Activated T-cell treated with anti-CD3 and anti-CD28 coated beads for 24 hours (primary cell): ENCODE measurements around the gene ACAP3.

Source experiments
- DNase-seq: peaks from one replicate; pipeline ENCODE4 v3.0.0-alpha.2; 2020; ENCODE audit warnings: low read depth

The ACAP3 gene

DNA sequence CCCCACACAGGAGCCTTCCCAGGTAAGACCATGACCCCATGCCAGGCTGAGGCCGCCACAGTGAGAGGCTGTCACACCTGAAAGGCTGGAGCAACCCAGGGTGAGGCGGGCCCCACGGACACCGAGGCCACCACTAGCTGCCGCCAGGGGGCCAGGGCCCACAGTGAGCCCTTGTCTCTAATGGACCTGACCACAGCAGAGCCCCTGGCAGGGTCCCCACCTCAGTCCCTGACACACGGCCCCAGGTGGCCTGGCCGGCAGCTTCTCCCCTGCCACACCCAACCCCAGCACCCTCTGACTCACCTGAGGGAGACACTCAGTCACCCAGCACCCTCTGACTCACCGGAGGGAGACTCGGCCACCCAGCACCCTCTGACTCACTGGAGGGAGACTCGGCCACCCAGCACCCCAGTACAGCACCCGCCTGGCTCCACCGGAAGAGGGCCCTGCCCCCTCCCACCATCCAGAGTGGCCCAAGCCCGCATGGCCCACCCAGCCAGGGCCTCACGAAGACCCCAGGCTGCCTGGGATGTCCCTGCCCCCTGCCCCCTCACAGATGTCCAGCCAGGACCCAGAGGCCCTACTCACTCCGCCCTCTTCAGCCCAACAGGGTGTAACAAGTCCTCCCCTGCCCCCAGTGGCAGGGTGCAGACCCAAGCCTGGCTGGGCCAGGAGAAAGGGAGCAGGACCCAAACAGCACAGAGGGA is 37.1 kb upstream of the ACAP3 start:
- DNase-seq, result peak; percentile 38

DNA sequence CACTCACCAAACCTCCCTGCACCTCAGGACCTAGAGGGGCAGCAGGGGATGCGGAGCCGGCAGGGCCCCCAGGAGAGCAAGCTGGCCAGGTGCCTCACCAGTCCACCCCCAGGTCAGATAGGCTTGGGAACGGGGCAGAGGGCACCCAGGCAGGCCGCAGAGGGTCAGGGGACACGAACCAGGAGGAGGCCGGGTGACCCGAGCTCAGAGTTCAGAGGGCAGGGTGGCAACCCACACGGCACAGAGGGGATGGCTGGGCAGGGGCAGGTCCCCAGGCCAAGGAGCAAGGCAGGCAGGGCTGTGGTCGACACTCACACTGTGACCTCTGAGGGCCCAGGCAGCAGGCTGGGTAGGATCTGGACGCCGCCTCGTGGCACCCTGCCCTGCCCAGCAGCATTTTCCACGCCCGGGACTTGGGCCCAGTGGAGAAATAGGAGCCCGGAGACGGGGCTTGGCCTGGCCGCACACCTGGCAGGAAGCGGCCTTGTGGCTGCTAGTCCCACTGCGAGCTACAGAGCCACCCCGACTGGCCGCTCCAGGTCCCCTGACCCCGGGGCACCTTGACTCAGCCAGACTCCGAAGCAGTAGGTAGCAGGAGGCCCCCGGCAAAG is 36.2 kb upstream of the ACAP3 start:
- no peak for DNase-seq

DNA sequence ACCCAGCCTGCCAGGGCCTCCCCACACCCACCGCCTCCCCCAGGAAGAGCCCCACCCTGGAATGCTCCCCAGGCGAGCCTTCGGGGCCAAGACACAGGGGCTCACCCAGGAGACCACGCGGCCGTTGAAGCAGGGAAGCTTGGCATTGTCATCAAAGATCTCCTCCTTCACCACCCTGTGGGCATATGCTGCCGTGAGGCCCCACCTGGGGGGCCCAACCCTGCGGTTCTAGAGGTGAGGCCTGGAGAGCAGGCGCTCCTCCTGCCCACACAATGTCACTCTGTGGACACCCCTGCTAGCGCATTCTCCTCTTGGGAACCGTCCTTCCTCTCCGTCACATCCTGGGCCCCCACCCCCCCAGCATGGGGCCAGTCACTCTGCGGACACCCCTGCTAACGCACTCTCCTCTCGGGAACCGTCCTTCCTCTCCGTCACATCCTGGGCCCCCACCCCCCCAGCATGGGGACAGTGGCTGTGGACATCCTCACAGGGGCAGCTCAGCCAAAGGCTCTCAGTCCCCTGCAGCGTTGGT is 34.9 kb upstream of the ACAP3 start:
- DNase-seq, result no peak

DNA sequence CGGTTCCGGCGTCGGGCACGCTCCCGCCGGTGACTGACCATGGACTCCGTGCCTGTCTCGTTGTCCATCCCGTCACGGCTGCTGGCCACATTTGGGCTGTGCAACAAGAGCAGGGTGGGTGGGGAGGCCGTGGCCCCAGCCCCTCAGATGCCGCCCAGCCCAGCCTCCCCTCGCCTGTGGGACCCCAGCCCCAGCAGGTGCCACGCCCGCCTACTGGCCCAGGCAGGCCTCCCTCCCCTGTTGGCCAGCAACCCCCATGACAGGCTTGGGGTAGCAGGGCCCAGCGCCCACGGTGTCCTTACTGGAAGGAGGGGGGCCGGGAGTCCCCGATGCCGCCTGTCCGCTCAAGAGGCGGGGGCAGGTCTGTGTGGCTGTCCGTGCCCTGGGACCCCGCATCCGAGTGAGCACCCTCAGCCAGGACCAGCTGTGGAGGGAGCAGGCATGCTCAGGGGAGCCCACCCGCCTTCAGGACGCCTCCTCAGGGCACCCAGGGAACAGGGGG is 34.4 kb upstream of the ACAP3 start:
- no peak for DNase-seq

DNA sequence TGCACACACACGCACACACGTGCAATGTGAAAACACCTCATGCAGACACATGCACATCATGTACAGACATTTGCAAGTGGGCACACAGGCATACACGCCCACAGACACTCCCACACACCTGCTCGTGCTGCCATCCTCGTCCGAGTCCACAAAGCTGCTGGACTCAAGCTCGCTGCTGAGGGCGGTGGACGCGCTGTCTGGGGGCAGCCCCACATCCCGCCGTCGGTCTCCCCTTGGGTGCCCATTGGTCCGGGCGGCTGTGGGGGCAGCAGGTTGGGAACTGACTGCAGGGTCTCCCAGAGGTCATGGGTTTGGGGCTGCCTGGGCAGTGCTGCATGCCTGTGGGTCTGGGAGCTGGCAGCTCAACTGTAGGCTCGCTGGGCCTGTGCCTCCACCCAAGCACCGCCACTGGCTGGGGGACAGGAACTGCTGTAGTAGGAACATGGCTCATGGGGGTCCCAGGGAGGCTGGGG is 33.9 kb upstream of the ACAP3 start:
- DNase-seq, result no peak

DNA sequence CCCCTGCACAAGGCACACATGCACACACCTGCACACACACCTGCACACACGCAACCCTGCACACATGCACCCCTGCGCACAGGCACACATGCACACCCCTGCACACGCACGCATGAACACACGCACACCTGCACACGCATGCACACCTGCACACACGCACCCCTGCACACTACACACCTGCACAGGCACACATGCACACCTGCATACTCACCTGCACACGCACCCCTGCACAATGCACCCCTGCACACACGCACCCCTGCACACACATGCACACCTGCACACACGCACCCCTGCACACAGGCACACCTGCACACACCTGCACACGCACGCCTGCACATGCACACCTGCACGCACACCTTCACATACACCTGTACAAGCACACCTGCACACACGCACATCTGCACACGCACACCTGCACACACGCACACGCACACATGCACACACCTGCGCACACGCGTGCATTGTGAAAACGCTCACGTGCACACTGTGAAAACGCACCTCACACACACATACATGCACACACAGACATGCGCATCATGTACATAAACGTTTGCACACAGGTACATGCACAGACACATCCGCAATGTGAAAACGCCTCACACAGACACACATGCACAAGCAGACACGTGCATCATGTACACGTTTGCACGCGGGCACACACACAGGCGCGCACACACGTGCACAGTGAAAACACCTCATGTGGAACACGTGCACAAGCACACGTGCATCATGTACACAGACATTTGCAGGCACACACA is 33.2 kb upstream of the ACAP3 start:
- DNase-seq, result no peak

DNA sequence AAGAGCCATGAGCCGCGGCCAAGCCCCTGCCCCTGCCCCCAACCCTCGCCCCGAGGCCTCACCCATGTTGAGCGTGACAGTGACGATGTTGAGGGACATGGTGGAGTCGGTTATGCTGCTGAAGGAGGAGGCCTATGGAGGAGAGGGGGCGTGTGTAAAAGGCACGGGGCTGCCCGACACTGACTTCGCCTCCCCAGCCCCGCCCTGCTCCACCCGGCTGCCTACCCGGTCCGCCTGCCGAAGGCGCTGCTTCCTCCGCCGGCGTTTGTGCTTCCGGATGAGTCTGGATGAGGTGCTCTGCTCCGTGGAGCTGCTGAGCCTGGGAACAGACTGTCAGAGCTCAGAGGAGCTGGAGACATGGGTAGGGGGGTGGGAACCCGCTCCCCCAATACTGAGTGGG is 32.5 kb upstream of the ACAP3 start:
- no peak for DNase-seq

DNA sequence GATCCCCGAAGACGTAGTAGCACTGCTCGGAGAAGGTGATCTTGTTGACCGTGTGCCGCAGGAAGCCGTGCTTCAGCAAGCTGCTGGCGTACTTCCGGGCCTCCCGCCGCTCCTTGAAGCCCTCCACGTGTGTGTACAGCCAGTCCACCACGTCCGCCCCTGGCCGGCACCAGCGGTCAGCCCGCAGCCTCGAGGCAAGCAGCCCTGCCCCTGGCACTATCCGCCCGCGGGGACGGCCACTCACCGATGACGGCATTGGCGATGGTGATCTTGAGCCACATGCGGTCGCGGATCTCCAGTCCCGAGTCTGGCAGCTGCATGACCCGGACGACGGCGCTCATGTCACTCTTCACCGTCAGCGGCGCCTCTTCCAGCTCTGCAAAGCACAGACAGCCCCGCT is 30.5 kb upstream of the ACAP3 start:
- no peak for DNase-seq

DNA sequence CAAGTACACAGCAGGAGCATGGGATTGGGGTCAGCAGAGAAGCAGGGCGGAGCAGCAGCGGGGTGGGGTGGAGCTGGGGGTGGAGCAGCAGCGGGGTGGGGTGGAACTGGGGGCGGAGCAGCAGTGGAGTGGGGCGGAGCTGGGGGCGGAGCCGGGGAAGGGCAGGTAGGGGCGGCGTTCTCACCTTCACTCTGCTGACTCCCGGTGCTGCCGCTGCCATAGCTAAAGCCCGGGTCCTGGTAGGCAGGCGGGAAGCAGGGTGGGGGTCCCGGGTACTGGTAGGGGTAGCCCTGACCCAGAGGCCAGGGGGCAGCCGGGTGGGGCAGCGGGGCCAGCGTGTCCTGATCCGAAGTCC is 30.0 kb upstream of the ACAP3 start:
- peak; percentile 28 for DNase-seq

DNA sequence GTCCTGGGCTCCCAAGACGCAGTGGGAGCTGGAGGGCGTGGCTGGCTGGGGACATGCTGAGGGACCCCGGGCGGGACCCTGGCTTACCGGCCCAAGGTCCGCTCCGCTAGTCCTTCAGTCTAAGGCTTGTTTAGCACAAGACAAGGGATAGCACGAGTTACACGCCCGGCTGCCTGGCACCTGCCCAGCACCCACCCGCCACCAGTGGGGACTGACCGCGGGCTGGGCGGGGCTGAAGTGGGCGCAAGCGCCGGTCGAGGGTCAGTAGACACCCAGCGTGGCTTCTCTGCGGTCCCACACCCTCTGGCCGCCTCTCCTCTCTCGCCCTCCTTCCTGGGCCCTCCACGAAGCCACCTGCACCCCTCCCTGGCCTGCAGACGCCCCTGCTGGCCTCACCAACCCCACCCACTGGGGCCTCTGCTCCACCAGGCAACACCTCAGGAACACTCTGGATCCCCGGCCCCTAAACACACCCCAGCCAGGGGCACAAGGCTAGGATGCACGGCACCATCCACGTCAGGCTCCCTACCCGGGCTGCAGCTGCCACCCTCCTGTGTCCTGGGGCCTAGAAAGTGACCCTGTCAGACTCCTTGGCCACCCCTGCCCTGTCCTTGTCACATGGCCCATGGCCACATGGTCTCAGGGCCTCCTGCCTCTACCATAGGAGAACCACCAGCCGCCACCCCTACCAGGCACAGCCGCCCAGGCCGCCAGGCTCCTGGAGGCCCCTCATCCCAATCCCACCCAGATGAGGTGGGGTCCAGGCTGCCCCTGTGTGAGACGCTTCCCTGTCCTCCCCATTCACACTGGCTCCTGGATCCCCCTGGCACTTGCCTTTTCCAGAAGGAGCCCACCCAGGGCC is 29.4 kb upstream of the ACAP3 start:
- no peak for DNase-seq

DNA sequence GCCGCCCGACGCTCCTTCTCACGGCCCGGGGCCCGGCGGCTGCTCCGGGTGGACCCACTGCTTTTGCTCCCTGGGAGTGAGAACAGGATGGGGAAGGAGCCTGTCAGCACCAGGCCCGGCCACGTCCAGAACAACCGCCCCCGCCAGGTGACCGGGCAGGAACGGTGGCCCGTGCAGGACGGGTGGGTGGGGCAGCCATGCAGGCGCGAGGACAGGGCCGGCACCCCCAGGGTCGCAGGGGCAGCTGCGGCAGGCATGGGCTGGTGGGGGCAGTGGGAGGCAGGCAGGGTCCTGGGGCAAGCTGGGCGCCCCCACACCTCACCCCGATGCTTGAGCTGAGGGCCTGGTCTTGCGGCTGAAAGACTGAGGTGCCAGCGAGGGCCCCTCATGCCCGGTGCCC is 28.7 kb upstream of the ACAP3 start:
- DNase-seq, result no peak

DNA sequence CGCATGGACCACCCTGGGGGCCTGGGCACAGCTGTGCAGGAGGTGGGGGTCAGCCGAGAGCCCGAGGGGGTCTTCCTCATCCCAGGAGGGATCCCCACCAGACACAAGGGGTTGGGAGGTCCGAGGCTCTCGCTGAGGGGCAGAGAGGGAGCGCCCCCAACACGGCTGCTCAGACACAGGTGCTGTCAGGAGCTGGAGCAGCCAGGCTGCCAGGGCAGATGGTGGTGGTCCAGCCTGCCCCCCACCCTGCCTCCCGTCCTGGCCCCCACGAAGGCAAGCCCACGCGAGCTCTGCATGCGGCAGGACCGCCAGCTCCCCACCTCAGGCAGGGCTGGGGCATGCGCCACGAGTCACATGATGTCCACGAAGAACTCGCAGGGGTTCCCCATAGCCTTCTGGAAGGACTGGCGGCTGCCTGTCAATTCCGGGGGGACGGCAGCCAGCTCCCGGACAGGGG is 28.1 kb upstream of the ACAP3 start:
- no peak for DNase-seq

DNA sequence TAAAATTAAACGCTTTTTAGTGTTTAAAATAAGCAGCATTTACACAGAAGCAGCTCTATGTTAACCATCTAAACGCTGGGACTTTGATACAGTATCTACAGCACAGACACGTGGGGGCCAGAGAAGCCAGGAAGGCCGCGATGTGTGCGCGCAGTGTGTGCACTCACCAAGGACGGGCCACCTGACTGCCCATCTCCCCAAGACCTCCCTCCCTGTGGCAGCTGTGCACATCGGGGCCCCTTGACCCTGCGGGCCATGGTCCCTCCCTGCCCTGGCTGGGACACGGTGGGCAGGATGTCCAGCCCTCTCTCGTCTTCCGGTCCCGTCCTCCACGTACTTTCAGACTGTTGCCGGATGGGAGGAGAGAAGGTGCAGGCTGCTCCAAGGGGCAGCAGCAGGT is 27.6 kb upstream of the ACAP3 start:
- no peak for DNase-seq

DNA sequence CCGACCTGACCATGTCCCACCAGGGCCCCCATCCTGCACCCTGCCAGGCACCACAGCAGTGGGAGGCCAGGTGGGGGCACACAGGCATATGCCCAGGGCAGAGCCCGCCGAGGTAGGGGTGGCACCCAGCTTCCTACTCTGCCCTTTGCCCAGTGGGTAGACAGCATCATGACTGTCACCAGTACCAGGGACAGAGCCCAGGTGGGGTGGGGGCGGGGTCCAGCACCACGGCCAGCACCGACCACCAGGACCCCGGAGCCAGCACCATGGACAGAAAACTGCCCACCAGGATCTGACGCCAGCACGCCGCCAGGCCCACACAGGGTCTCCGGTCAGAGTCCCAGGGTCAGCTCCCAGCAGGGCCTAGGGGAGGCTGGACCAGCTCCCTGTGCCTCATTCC is 27.1 kb upstream of the ACAP3 start:
- DNase-seq, result no peak

DNA sequence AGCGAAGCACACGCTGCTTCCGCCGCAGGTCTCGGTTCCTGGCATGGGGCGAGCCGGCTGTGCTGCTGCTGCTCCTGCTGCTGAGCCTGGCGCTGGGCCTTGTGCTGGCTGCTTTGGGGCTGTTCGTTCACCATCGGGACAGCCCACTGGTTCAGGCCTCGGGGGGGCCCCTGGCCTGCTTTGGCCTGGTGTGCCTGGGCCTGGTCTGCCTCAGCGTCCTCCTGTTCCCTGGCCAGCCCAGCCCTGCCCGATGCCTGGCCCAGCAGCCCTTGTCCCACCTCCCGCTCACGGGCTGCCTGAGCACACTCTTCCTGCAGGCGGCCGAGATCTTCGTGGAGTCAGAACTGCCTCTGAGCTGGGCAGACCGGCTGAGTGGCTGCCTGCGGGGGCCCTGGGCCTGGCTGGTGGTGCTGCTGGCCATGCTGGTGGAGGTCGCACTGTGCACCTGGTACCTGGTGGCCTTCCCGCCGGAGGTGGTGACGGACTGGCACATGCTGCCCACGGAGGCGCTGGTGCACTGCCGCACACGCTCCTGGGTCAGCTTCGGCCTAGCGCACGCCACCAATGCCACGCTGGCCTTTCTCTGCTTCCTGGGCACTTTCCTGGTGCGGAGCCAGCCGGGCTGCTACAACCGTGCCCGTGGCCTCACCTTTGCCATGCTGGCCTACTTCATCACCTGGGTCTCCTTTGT is 26.0 kb upstream of the ACAP3 start:
- DNase-seq, result no peak

DNA sequence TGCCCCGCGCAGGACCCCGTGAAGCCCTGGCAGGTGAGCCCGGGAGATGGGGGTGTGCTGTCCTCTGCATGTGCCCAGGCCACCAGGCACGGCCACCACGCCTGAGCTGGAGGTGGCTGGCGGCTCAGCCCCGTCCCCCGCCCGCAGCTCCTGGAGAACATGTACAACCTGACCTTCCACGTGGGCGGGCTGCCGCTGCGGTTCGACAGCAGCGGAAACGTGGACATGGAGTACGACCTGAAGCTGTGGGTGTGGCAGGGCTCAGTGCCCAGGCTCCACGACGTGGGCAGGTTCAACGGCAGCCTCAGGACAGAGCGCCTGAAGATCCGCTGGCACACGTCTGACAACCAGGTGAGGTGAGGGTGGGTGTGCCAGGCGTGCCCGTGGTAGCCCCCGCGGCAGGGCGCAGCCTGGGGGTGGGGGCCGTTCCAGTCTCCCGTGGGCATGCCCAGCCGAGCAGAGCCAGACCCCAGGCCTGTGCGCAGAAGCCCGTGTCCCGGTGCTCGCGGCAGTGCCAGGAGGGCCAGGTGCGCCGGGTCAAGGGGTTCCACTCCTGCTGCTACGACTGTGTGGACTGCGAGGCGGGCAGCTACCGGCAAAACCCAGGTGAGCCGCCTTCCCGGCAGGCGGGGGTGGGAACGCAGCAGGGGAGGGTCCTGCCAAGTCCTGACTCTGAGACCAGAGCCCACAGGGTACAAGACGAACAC is 25.2 kb upstream of the ACAP3 start:
- DNase-seq, result no peak

DNA sequence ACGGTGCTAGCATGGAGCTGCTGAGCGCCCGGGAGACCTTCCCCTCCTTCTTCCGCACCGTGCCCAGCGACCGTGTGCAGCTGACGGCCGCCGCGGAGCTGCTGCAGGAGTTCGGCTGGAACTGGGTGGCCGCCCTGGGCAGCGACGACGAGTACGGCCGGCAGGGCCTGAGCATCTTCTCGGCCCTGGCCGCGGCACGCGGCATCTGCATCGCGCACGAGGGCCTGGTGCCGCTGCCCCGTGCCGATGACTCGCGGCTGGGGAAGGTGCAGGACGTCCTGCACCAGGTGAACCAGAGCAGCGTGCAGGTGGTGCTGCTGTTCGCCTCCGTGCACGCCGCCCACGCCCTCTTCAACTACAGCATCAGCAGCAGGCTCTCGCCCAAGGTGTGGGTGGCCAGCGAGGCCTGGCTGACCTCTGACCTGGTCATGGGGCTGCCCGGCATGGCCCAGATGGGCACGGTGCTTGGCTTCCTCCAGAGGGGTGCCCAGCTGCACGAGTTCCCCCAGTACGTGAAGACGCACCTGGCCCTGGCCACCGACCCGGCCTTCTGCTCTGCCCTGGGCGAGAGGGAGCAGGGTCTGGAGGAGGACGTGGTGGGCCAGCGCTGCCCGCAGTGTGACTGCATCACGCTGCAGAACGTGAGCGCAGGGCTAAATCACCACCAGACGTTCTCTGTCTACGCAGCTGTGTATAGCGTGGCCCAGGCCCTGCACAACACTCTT is 24.5 kb upstream of the ACAP3 start:
- DNase-seq, result no peak

DNA sequence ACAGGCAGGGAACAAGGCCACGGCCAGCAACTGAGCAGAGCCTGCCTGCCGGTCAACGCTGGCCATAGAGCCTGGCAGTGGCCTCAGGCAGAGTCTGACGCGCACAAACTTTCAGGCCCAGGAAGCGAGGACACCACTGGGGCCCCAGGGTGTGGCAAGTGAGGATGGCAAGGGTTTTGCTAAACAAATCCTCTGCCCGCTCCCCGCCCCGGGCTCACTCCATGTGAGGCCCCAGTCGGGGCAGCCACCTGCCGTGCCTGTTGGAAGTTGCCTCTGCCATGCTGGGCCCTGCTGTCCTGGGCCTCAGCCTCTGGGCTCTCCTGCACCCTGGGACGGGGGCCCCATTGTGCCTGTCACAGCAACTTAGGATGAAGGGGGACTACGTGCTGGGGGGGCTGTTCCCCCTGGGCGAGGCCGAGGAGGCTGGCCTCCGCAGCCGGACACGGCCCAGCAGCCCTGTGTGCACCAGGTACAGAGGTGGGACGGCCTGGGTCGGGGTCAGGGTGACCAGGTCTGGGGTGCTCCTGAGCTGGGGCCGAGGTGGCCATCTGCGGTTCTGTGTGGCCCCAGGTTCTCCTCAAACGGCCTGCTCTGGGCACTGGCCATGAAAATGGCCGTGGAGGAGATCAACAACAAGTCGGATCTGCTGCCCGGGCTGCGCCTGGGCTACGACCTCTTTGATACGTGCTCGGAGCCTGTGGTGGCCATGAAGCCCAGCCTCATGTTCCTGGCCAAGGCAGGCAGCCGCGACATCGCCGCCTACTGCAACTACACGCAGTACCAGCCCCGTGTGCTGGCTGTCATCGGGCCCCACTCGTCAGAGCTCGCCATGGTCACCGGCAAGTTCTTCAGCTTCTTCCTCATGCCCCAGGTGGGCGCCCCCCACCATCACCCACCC is 23.6 kb upstream of the ACAP3 start, which contains the start of gene TAS1R3:
Gene TAS1R3 (plus strand): TSS at position 213 of the 898 bp plus-strand sequence. CDS start 66 bp downstream, at position 279.
- no peak for DNase-seq
